Thoracic aorta (tissue), 2 donors: ENCODE measurements around the gene SLC6A2. TPM values are rescaled to one million over a fixed set of nuclear protein-coding genes. Genes with fewer than 3 reads are reported as not detected.

ENCODE experiments used
- ATAC-seq: fragments of 150-250 bp; one replicate; pipeline ENCODE4 v1.8.0; 2017; ENCODE audit warnings: low read depth; ENCODE audit not compliant: insufficient number of reproducible peaks, low FRiP score
- DNase-seq: peaks from one replicate; pipeline ENCODE4 v3.0.0-alpha.2; 2020; ENCODE audit warnings: low spot score
- H3K27ac ChIP-seq, 2 donors: fragments of 200-600 bp; sonication (generic); 1 replicate in 1 of 2; 2 replicates in 1 of 2; pipeline ENCODE4 v1.5.1; 2016; ENCODE audit warnings: mild to moderate bottlenecking in 2 of 2, moderate library complexity in 2 of 2
- H3K27me3 ChIP-seq: fragments of 200-600 bp; sonication (generic); replicated peaks from 2 replicates; pipeline ENCODE4 v1.6.0; 2016; ENCODE audit warnings: mild to moderate bottlenecking; ENCODE audit not compliant: insufficient read depth
- H3K36me3 ChIP-seq: fragments of 200-600 bp; sonication (generic); one replicate; pipeline ENCODE4 v1.5.1; 2016
- H3K4me1 ChIP-seq, 2 donors: fragments of 200-600 bp; sonication (generic); 1 replicate in 1 of 2; 2 replicates in 1 of 2; pipeline versions ENCODE4 v1.5.1 to v1.6.0; 2016; ENCODE audit warnings: low read depth in 2 of 2, mild to moderate bottlenecking in 1 of 2; ENCODE audit not compliant: control insufficient read depth in 1 of 2
- H3K4me3 ChIP-seq: fragments of 200-600 bp; sonication (generic); 2 replicates; pipeline ENCODE4 v1.5.1; 2016; ENCODE audit warnings: mild to moderate bottlenecking
- H3K9me3 ChIP-seq: fragments of 200-600 bp; sonication (generic); 2 replicates; pipeline ENCODE4 v1.5.1; 2016
- CTCF ChIP-seq: fragments of 200-600 bp; sonication (generic); IDR thresholded peaks from one replicate; pipeline ENCODE4 v1.5.1; 2019; ENCODE audit warnings: antibody characterized with exemption
- total RNA-seq, 2 donors: library from RNA; depleted of rRNA; stranded (reverse); fragments of >200 nt; gene quantifications; one replicate each; pipeline versions ENCODE4 v1.1.0 to v1.2.3, GENCODE V29; 2016

Gene SLC6A2
- total RNA-seq, 2 donors from 2014 or later: 0.85 TPM; not detected in 1

- Histone ChIP-seq H3K27ac (no peak overlapping the region), H3K9me3 (no peaks in the 10 kb centered on the region), H3K4me3 (no peak overlapping the region), H3K4me1 (no peaks in the 10 kb centered on the region), H3K36me3 (no peaks in the 10 kb centered on the region), H3K27me3 (no peaks in the 10 kb centered on the region)
- no peak for ATAC-seq
- no peak for TF ChIP-seq CTCF
- no peak for DNase-seq
Observed at GRCh38 chr16:55628306-55628968, 27.4 kb upstream of the SLC6A2 start.

- H3K4me1 ChIP-seq: no peaks in the 10 kb centered on the region
- no peak for TF ChIP-seq CTCF
- H3K36me3 ChIP-seq: no peaks in the 10 kb centered on the region
- no peaks in the 10 kb centered on the region for H3K27me3 ChIP-seq
- no peak for ATAC-seq
- H3K9me3 ChIP-seq: no peaks in the 10 kb centered on the region
- H3K27ac ChIP-seq: no peak overlapping the region
- DNase-seq: no peak
- H3K4me3 ChIP-seq: no peak overlapping the region
Observed at GRCh38 chr16:55630774-55631173, 25.0 kb upstream of the SLC6A2 start.

GRCh38 chr16:55632259-55632658 lies 23.5 kb upstream of the SLC6A2 start:
- TF ChIP-seq CTCF: no peak

GRCh38 chr16:55634193-55634592 lies 21.6 kb upstream of the SLC6A2 start:
- no peaks in the 10 kb centered on the region for H3K36me3 ChIP-seq
- H3K4me1 ChIP-seq: no peaks in the 10 kb centered on the region
- no peak for ATAC-seq
- H3K9me3 ChIP-seq: no peaks in the 10 kb centered on the region
- H3K4me3 ChIP-seq: no peak overlapping the region
- DNase-seq: no peak
- no peak for TF ChIP-seq CTCF
- no peak overlapping the region for H3K27ac ChIP-seq
- no peaks in the 10 kb centered on the region for H3K27me3 ChIP-seq

More at GRCh38 chr16:55632259-55632658, 23.5 kb upstream of the SLC6A2 start:
- H3K4me1 ChIP-seq: no peaks in the 10 kb centered on the region
- H3K27me3 ChIP-seq: no peaks in the 10 kb centered on the region
- H3K27ac ChIP-seq: no peak overlapping the region
- H3K4me3 ChIP-seq: no peak overlapping the region
- DNase-seq: no peak
- ATAC-seq: no peak
- no peaks in the 10 kb centered on the region for H3K9me3 ChIP-seq
- no peaks in the 10 kb centered on the region for H3K36me3 ChIP-seq

- ATAC-seq: no peak
- Histone ChIP-seq H3K27ac (no peak overlapping the region), H3K36me3 (no peaks in the 10 kb centered on the region)
Observed at GRCh38 chr16:55638256-55638655, 17.5 kb upstream of the SLC6A2 start.

More at GRCh38 chr16:55638256-55638655, 17.5 kb upstream of the SLC6A2 start:
- Histone ChIP-seq H3K4me3 (no peak overlapping the region), H3K4me1 (no peaks in the 10 kb centered on the region), H3K9me3 (no peaks in the 10 kb centered on the region), H3K27me3 (no peaks in the 10 kb centered on the region)
- DNase-seq: no peak
- no peak for TF ChIP-seq CTCF
